ENCODE data around the gene DNM3.

Gene DNM3

DNA sequence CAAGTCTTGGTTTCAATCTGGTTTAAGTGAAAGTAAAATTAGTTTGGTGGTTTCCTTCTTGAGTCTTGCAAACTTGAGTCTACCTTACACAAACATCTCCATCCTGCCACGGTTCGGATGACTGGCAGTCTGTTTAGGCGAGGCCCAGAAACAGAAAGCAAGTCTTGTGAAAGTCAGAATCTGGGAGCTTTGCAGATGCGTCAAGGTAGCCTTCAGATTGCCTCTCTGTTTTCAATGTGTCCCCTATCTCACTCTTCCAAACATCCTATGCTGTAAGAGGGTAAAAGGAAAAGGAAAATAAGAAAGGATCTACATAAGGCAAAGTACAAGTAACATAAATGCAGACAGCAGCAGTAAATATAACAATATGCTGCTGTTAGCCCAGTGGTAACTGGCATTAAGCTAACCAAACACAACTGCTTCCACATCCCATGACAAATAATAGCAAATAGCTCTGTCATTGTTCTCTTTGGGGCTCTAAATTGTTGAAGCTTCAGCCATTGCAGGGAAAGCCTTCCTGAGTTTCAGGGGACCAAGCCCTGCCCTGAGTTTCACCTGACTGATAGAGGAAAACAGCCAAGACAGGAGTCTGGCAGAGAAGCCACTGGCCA lies 552.9 kb downstream of the DNM3 start:
- no peak for DNase-seq (ENCODE audit: extremely low spot score, insufficient read length, low read depth)
- peak; percentile 100 for FAIRE-seq

DNA sequence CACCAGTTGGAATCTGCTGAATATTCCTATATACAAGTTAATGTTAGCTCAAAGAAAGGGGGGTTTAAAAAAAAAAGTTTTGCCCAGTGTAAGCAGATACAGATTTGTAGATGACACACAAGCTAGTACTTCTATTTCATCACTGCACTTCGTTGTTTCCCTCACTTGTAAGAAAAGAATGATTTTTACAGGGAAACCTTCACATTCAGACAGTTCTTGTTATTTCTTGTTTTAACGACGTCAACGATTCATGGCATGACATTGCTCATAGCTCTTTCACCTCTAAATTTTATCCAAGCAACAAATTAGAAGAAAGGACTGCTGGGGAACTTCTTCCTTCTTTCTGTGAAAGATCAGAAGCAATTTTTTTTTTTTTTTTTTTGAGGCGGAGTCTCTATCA lies 553.5 kb downstream of the DNM3 start:
- no peak for DNase-seq (ENCODE audit: extremely low spot score, insufficient read length, low read depth)
- FAIRE-seq, result no peak

DNA sequence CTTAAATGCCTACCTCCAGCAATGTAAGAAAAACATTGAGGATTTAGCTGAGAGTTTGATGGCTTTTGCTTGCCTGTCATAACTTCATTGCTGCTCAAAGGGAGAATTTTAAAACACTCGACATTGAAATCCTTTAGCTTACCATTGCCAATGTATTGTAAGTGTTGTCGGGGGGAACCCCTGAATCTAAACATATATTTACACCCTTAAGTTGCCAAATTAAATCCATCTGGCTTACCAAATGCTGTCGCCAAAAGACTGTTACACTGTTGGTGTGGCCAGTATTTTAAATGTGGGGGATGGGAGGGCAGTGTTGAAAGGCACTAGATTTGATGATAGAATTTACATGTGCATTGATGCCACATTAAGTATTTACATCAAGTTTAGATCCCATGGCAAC lies 554.3 kb downstream of the DNM3 start:
- DNase-seq (ENCODE audit: extremely low spot score, insufficient read length, low read depth) (no peak), FAIRE-seq (peak; percentile 46)

DNA sequence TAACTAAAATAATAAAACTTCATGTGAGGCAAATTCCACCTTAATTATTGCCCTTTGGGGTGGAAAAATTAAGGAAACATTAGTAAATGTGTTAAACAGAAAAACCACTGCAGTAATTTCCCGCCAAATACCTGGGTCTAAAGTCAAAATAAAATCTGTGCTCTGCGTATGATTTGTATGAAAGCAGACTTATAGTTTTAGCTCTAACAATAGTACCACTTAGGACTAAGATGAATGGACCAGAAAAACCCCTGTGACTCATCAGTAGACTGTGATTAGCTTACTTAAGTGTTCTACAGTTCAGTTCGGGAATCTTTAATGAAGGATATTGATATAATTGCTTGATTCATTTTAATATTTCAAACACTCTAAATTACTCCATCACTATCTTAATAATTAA lies 555.9 kb downstream of the DNM3 start:
- DNase-seq (ENCODE audit: extremely low spot score, insufficient read length, low read depth), result no peak
- peak; percentile 9 for FAIRE-seq

DNA sequence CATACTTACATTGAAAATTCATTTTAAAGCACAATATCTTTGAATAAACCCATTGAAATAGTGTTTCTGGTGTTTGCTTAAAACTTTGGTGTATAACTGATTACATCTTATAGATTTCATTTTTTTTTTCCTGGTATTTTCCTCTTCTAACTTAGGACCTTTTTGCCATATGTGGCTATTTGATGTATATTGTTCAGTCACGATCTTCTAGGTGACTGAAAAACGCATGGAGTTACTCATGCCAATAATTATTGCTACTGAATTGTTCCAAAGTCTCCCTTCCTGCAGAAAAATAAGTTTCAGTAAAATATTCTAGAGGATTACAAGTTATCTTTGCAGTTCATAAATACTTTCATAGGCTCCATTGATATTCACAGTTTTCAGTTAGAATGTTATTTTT lies 556.3 kb downstream of the DNM3 start:
- DNase-seq (ENCODE audit: extremely low spot score, insufficient read length, low read depth), result no peak
- no peak for FAIRE-seq

DNA sequence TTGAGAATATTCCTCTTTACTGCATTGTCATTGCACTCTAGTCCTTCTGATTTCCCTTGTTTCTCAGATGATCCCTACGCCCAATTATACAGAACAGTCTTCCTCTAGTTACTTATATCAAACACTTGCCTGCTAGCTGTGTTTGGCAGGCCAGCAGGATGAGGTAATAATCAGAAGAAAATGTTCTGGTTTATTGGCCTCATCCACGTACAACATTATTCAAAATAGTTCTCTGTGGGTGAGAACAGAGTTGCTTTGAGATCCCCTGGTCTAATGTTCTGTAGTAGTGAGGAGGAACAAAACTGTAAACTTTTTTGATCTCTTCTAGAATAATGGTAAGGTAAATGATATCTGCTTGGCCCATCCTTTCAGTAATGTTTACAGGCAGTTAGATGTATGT lies 556.9 kb downstream of the DNM3 start:
- peak; percentile 74 for FAIRE-seq
- DNase-seq (ENCODE audit: extremely low spot score, insufficient read length, low read depth), result no peak

DNA sequence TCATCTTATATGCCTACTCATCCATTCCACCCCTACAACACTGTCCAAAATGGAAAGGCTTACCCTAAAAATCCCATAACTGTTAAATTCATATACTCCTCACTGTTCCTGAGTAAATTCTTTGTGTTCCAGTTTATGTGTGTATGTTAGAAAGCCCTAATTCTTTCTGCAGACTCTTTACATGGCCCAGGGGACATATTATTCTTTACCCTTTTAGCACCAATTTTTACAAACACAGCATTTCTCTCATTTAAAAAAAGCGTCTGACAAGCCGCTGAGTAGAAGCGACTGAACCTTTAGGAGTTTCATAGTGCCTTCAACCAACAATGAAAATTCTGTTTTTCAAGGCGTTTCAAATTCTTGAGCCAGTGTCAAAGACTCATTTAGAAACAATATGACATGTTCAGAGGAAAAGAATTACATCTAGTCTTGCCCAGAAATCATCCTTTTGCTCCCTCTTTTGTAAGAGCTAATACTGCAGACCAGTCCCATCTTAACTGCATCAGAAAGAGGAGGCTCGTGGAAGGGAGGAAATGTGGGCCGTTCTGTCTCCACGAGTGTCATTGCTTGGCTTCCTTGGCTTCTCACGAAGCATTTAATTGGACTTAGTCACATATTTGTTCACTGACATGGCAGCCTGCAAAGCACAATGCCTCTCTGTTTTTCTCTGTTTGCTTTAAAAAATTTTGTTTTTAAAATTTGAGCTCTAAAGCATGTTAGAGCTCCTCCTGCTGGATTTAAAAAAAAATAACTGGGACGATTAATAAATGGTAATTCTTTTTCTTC lies 557.9 kb downstream of the DNM3 start:
- FAIRE-seq, result peak; percentile 78
- DNase-seq (ENCODE audit: extremely low spot score, insufficient read length, low read depth), result no peak

DNA sequence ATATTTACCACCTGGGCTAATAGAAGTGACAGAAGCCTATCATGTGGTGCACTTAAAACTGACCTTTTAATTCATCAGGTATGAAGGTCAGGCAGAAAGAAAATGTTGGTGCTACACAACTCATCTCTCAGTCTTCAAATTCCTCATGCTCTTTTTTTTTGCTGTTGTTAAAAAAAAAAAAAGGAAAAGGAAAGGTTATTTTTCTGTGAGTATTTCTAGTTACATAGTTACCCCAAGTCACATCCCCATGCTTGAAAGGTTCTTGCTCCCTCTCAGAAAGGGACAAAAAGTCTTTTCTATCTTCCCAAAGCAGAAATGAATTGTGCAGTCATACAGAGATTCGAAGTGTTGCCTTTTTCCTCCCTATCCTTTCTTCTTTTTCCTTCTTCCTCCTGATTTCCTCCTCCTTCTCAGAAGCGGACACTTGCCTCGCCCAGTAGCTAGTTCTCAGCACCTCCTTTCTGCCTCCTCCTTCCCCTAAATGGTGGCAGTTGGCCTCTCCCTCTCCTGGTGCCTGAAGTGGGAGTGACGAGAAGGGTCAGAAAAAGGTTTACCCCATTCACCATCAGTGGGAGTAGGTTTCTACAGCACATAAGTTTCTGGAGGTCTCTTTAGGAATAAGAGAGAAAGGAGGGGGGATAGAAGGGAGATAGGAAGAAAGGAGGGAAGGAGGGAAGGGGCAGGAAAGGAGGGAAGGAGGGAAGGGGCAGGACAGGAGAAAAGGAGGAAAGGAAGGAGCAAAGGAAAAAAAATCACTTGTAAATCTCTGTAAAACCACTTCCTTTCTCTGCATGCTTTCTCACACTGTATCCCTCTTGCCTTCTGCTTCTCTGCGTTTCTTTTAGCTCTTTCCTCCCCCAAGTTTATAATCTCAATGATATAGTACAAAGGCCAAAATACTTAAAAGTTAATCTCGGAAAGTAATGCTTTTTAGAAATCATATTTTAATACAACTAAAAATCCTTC lies 558.7 kb downstream of the DNM3 start:
- DNase-seq (ENCODE audit: extremely low spot score, insufficient read length, low read depth) (no peak), FAIRE-seq (peak; percentile 18)

DNA sequence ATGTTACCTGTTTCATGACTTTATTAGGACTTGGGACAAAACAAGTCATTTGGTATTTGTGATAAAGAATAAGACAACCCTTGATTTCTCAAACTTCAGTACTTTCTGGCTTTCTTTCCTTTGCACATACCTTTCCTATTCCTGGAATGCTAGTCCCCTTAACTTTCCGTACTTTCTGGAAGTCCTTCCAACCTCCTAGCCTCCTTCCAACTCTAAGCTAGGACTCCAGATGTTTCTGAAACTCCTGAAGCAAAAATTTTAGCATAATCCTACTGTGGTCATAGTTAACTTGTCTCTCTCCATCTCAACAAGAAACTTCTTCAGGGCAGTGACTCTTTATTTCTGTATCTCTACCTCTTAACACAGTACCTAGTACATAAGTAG lies 559.4 kb downstream of the DNM3 start:
- FAIRE-seq (no peak), DNase-seq (ENCODE audit: extremely low spot score, insufficient read length, low read depth) (no peak)

DNA sequence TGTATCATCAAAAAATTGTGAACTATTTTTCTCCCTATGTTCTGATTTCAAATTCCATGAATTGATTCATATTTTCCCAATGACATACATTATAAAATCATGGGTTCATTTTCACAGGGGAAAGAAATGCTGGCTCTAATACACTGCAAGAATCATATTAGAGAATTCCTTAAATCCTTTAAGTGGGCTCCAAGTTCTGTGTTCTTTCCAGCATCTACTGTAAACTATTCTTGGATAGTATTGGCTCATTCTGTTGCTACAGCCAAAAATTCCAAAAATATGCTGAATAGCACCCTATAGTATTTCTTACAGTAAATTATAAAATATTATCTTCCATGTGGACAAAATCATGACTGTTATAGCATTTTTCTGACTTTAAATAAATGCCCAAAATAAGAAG lies 560.2 kb downstream of the DNM3 start:
- no peak for FAIRE-seq
- no peak for DNase-seq (ENCODE audit: extremely low spot score, insufficient read length, low read depth)

DNA sequence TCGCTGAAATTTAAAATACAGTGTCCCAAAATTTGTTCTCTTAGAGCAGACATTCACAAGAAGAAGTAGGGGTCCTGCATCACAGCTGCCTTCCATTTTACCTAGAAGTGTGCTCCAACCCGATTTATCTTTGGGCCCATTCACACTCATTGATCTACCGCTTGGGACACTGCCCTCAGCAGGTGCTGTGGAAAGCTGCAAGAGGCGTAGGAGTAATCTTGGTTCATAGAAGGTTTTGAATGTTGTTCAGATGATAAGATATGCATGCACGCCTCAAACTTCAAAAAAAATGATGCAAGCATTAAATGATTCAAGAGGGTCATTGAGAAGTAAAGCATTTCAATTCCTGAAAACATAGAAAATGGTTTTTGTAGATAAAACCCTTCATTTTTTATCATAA lies 560.6 kb downstream of the DNM3 start:
- DNase-seq (ENCODE audit: extremely low spot score, insufficient read length, low read depth) (no peak), FAIRE-seq (no peak)

DNA sequence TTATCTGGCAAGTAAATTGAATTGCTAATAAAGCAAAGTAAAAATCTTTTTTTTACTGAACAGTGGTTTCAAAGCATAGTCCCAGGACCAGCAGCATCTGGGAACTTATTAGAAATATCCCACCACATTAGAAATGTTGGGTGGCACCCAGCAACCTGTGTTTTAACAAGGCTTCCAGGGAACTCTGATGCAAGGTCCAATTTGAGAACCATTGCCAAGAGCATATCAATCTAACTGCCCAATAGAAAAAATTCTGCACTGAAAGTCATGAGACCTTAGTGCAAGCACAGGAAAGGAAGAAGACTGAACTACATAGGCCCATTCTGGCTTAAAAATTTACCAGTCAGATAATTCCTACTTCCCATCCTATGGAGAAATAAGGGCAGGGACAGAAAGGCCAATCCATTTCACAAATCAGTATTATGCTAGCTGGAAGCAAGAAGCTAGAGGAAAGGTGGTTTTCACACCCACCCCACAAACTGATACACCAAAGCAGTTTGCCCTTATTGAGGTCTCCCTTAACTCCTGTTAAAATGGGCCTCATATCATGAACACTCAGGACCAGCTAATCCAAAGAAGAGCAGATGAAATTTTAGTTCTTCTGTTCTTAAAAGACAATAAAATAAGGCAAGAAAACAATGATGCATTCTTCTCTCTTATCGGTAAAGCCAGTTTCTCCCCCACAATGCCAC lies 561.7 kb downstream of the DNM3 start:
- FAIRE-seq (no peak), DNase-seq (ENCODE audit: extremely low spot score, insufficient read length, low read depth) (no peak)

DNA sequence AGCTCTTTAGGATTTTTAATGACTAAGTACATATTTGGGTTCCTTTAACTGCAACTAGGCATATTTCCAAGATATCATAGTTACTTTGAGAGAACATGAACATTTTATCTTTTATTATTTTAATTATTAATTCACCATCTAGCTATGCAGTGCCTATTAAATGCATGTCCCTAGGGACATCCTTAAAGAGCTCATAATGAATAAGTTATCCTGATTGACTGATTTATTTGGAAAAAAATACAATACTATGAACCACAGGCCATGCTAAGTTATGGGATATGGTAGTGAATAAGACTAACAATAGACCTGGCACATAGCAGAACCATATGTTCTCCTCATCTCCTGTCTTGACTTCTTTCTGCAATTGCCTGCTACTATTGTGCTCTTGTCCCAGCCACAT lies 562.8 kb downstream of the DNM3 start:
- no peak for FAIRE-seq
- DNase-seq (ENCODE audit: extremely low spot score, insufficient read length, low read depth), result no peak

DNA sequence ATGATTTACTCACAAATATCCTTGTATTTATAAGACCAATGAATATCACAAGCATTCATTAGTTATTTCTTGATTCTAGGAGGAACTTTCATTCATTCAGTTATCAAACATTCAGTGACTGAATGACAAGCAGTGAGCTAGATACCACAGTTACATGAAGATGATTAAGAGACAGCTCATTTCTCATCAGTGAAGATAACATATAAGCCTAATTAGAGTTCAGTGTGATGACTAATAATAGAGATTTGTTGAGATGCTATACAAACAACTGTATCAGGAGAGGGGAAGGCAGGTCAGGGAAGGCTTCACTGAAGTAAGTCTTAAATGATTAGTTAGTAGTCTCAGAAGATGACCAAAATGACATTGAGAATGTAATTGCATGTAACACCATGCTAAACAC lies 564.6 kb downstream of the DNM3 start:
- DNase-seq (ENCODE audit: extremely low spot score, insufficient read length, low read depth), result no peak
- FAIRE-seq, result no peak

DNA sequence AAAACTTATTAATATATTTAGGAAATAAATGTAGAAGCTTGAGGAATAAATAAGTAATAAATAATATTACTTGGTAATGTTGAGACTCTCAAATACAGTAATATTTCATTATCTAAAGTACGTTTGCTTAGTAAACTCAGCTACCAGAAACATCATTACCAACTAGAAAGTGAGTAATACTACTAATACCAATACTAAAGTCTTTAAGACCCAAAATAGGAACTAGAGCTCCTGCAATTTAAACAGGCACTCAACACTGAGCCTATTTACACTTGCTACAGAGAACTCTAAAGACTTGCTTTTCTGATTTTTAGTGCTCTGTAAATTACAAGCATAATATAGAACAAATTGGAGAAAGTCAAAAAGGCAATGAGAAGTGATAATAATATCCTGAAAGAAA lies 565.7 kb downstream of the DNM3 start:
- FAIRE-seq, result no peak
- no peak for DNase-seq (ENCODE audit: extremely low spot score, insufficient read length, low read depth)

DNA sequence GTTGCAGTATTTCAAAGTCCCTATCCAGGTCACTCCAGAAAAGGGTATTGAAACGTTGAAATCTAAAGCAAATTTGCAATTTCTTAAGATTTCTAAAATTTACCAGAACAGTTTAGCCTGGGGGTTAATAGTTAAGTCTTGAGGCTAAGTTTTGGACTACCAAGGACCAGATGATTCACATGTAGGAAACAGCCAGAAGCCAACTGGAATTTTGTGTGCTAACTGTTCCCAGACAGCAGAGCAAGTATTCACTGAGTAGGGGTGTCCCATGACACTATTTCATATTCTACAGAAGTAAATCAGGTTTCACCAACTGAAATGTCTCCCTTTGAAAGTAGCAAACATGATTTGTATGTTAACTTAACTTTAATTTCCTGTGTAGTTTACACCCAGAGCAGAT lies 567.7 kb downstream of the DNM3 start:
- FAIRE-seq (no peak), DNase-seq (ENCODE audit: extremely low spot score, insufficient read length, low read depth) (no peak)

DNA sequence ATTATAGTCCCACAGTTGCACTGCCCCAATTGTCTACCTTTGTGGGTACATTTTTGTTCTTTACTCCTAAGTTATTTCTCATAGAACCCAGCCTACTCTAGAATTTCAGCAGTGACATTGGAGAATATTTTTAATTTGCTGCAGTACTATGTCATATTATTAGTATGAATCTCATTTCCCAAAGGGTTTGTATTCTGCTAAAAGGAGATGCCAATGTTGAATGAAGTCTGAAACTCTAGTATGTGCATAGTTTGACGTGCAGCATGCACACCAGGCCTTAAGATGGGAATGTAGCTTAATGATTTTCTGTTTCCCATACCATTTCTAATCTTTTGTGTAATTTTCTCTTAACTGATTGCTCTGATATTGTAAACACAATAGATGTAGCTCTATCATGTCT lies 568.7 kb downstream of the DNM3 start:
- no peak for FAIRE-seq
- no peak for DNase-seq (ENCODE audit: extremely low spot score, insufficient read length, low read depth)

DNA sequence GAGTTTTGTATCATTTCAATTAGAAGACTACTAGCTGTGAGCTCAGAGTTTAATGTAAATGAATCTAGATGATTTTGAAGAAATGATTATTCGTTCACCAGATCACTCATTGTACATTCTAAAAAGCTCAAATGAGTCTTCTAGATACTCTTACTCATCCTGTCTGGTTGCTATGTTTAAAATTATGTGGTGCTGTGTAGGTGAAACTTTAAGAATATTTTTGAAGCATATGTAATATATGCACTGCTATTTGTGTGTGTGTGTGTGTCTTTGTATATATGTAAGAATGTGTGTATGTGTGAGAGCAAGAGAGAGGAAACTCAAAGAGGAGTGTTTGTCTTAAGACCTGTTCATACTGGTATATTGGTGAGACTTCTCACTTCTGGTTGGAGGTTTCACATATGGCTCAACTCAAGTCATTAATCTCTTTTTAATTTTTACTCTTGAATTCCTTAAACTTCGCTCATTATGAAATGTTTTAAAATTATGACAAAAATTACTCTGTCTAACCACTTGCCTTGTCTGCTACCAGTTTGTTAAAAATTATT lies 570.6 kb downstream of the DNM3 start:
- FAIRE-seq, result no peak
- DNase-seq (ENCODE audit: extremely low spot score, insufficient read length, low read depth), result no peak

DNA sequence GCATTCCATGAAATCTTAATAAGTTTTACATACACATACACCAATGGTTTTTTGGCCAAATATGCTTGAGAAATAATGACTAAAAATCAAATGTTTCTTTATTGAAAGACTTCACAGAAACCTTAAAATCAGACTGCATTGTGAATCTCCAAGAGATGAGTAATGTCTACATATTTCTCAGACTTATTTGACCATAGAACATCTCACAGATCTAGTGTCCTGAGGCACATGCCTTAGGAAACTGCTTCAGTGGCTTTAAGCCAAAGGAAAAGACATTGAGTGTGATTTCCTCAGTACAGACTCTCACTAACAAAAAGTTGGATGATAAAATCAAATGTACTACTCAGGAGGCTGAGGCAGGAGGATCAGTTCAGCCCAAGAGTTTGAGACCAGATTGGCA lies 573.0 kb downstream of the DNM3 start:
- no peak for DNase-seq (ENCODE audit: extremely low spot score, insufficient read length, low read depth)
- FAIRE-seq, result no peak

DNA sequence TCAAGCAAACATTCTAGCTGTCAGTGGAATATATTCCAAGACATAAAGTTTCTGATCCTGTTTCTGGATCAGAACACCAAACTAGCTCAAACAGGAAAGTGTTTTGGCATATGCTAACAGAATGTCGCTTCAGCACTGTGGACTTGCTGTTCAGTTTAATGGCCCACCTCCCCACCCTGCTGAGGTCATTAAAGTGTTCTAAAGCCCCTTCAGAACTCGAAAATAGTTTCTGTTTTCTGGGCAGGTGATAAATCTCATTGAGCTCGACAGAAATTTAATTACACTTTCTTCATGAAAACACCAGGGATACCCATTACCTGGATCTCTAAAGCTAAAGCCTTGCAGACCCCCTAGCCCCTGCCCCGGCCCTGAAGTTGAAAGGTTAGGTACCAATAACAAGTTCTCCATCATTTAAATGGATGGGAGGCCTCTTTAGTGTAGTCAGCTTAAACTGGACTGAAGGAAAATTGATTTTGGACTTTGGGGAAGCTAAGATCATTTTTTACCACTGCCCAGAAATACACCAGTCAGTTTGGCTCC lies 575.3 kb downstream of the DNM3 start:
- DNase-seq (ENCODE audit: extremely low spot score, insufficient read length, low read depth) (no peak), FAIRE-seq (no peak)

All from GM18507 (cell line).